Hepatocyte (in vitro differentiated cells): Measurements from ENCODE around the gene ETDC. TPM values are rescaled to one million over a fixed set of nuclear protein-coding genes. Genes with fewer than 3 reads are reported as not detected.

ENCODE experiments used
- DNase-seq: peaks from one replicate; pipeline ENCODE4 v3.0.0-alpha.2; 2016; ENCODE audit warnings: low spot score
- H2AFZ ChIP-seq: fragments of 200-600 bp; sonication (generic); 2 replicates; pipeline ENCODE4 v1.6.0; 2016; ENCODE audit warnings: antibody characterized with exemption, mild to moderate bottlenecking
- H3K27ac ChIP-seq: fragments of 200-600 bp; sonication (generic); 2 replicates; pipeline ENCODE4 v1.5.1; 2016; ENCODE audit warnings: mild to moderate bottlenecking
- H3K27me3 ChIP-seq: fragments of 200-600 bp; sonication (generic); 2 replicates; pipeline ENCODE4 v1.6.1; 2016
- H3K36me3 ChIP-seq: fragments of 200-600 bp; sonication (generic); replicated peaks from 2 replicates; pipeline ENCODE4 v1.5.1; 2016; ENCODE audit warnings: low read depth; ENCODE audit not compliant: insufficient read depth
- H3K4me1 ChIP-seq: fragments of 200-600 bp; sonication (generic); 2 replicates; pipeline ENCODE4 v1.5.1; 2016; ENCODE audit warnings: mild to moderate bottlenecking, moderate library complexity; ENCODE audit not compliant: insufficient read depth
- H3K4me2 ChIP-seq: fragments of 200-600 bp; sonication (generic); 2 replicates; pipeline ENCODE4 v1.6.0; 2016
- H3K4me3 ChIP-seq: fragments of 200-600 bp; sonication (generic); 2 replicates; pipeline ENCODE4 v1.5.1; 2016; ENCODE audit warnings: mild to moderate bottlenecking
- H3K79me2 ChIP-seq: fragments of 200-600 bp; sonication (generic); 2 replicates; pipeline ENCODE4 v1.6.0; 2017; ENCODE audit warnings: mild to moderate bottlenecking
- H3K9me2 ChIP-seq: fragments of 200-600 bp; sonication (generic); replicated peaks from 2 replicates; pipeline ENCODE4 v1.6.0; 2017; ENCODE audit warnings: mild to moderate bottlenecking; ENCODE audit not compliant: insufficient read depth
- H3K9me3 ChIP-seq: fragments of 200-600 bp; sonication (generic); 2 replicates; pipeline ENCODE4 v1.5.1; 2016; ENCODE audit warnings: low read depth, mild to moderate bottlenecking
- H4K20me1 ChIP-seq: fragments of 200-600 bp; sonication (generic); 2 replicates; pipeline ENCODE4 v1.6.0; 2016; ENCODE audit warnings: mild to moderate bottlenecking; ENCODE audit not compliant: insufficient read depth, poor library complexity, severe bottlenecking
- CTCF ChIP-seq: fragments of 200-600 bp; sonication (generic); IDR thresholded peaks from 2 replicates; pipeline ENCODE4 v1.5.1; 2016; ENCODE audit warnings: antibody characterized with exemption, mild to moderate bottlenecking; ENCODE audit not compliant: poor library complexity
- EZH2 ChIP-seq: fragments of 200-600 bp; sonication (generic); IDR thresholded peaks from 2 replicates; pipeline ENCODE4 v1.6.1; 2016; ENCODE audit warnings: antibody characterized with exemption, mild to moderate bottlenecking, borderline replicate concordance
- EZH2phosphoT487 ChIP-seq: fragments of 200-600 bp; sonication (generic); IDR thresholded peaks from one replicate; pipeline ENCODE4 v1.6.1; 2018; ENCODE audit warnings: antibody characterized with exemption, mild to moderate bottlenecking, low read depth, moderate library complexity; ENCODE audit not compliant: unreplicated experiment, severe bottlenecking
- polyA plus RNA-seq: library from polyadenylated mRNA; unstranded; fragments of >200 nt; fragmentation: Nextera tagmentation; extraction: Ambion mirVana; gene quantifications from 2 replicates; pipeline ENCODE4 v1.2.1, GENCODE V29; 2016
- total RNA-seq: library from RNA; depleted of rRNA; stranded (reverse); fragments of >200 nt; gene quantifications from 2 replicates; pipeline ENCODE4 v1.2.3, GENCODE V29; 2014

Gene ETDC
- total and polyA plus RNA-seq, 2 experiments from 2014 or later = not detected

GRCh38 chrX:135347381-135348016, 38.2 kb downstream of the ETDC start:
- Histone ChIP-seq H3K27ac (no peak overlapping the region), H3K9me2 (no peaks in the 10 kb centered on the region), H3K79me2 (peaks cover 2% of the 10 kb centered on the region), H3K27me3 (no peaks in the 10 kb centered on the region), H3K4me2 (no peak overlapping the region), H3K36me3 (no peaks in the 10 kb centered on the region), H4K20me1 (no peaks in the 10 kb centered on the region), H3K4me3 (no peak overlapping the region), H3K9me3 (no peaks in the 10 kb centered on the region), H3K4me1 (no peaks in the 10 kb centered on the region), H2AFZ (no peak overlapping the region)
- no peak for DNase-seq
- no peak for TF ChIP-seq CTCF
- TF ChIP-seq EZH2phosphoT487 = no peak
- TF ChIP-seq EZH2 = no peak

GRCh38 chrX:135354288-135354687, 45.0 kb downstream of the ETDC start:
- no peak overlapping the region for H3K4me2 ChIP-seq
- no peak overlapping the region for H3K27ac ChIP-seq
- no peaks in the 10 kb centered on the region for H3K9me3 ChIP-seq
- no peaks in the 10 kb centered on the region for H3K4me1 ChIP-seq
- no peak for DNase-seq
- no peaks in the 10 kb centered on the region for H3K36me3 ChIP-seq
- no peak overlapping the region for H2AFZ ChIP-seq
- no peaks in the 10 kb centered on the region for H4K20me1 ChIP-seq
- H3K27me3 ChIP-seq = no peaks in the 10 kb centered on the region
- H3K4me3 ChIP-seq = no peak overlapping the region
- H3K9me2 ChIP-seq = no peaks in the 10 kb centered on the region
- no peaks in the 10 kb centered on the region for H3K79me2 ChIP-seq
- TF ChIP-seq EZH2phosphoT487 (no peak), EZH2 (no peak), CTCF (no peak)

Other genes with a start within 250 kb of the ETDC start
- gene SMIM10L2B, start 210.8 kb upstream of the ETDC start, total RNA-seq = 10.6 and 12.3 TPM in 2 replicates
- gene SMIM10L2B, start 210.8 kb upstream of the ETDC start, polyA plus RNA-seq = 14.9 and 16.1 TPM in 2 replicates
- not detected in 2 replicates for gene ETDB, start 189.0 kb upstream of the ETDC start, total RNA-seq
- not detected in 2 replicates for gene ETDB, start 189.0 kb upstream of the ETDC start, polyA plus RNA-seq
- gene CT55, start 138.1 kb upstream of the ETDC start, total RNA-seq = 0.17 TPM in 1 of 2 replicates, not detected in the other
- gene CT55, start 138.1 kb upstream of the ETDC start, polyA plus RNA-seq = not detected in 2 replicates
- gene ETDA, start 57.4 kb upstream of the ETDC start, total RNA-seq = not detected in 2 replicates
- gene ETDA, start 57.4 kb upstream of the ETDC start, polyA plus RNA-seq = 0.49 TPM in 1 of 2 replicates, not detected in the other
- 8.7 and 8.8 TPM in 2 replicates for gene ZNF75D, start 34.6 kb downstream of the ETDC start, total RNA-seq
- gene ZNF75D, start 34.6 kb downstream of the ETDC start, polyA plus RNA-seq = 4.9 and 5.4 TPM in 2 replicates
- gene ZNF449, start 35.3 kb downstream of the ETDC start, total RNA-seq = 5.5 and 7.3 TPM in 2 replicates
- 4.3 TPM in 2 replicates for gene ZNF449, start 35.3 kb downstream of the ETDC start, polyA plus RNA-seq
- 7.0 and 7.2 TPM in 2 replicates for gene SMIM10L2A, start 112.5 kb downstream of the ETDC start, total RNA-seq
- 4.2 and 5.0 TPM in 2 replicates for gene SMIM10L2A, start 112.5 kb downstream of the ETDC start, polyA plus RNA-seq
- gene INTS6L, start 211.2 kb downstream of the ETDC start, total RNA-seq = 12.3 and 17.3 TPM in 2 replicates
- 8.1 and 9.2 TPM in 2 replicates for gene INTS6L, start 211.2 kb downstream of the ETDC start, polyA plus RNA-seq